SK-N-SH (cell line): Measurements from ENCODE around the gene OXSR1. TPM values are rescaled to one million over a fixed set of nuclear protein-coding genes. Genes with fewer than 3 reads are reported as not detected.

Experiments used
- CTCF ChIA-PET: fragments of 300-600, 350-600 bp; formaldehyde crosslinking; extraction: SDS; loops from one replicate; lab custom pipeline; 2021; lab: Yijun Ruan, JAX
- POLR2A ChIA-PET: fragments of 350-600 bp; sonication (Branson Sonifier 250); formaldehyde crosslinking; extraction: SDS; loops from one replicate; lab custom pipeline; 2020; ENCODE audit warnings: antibody characterized with exemption, inconsistent platforms; lab: Yijun Ruan, JAX
- DNase-seq: peaks from one replicate; pipeline ENCODE4 v3.0.0; 2012
- H2AFZ ChIP-seq: fragments of 200-600 bp; sonication (generic); 2 replicates; pipeline ENCODE4 v1.8.1; 2016; ENCODE audit warnings: antibody characterized with exemption, mild to moderate bottlenecking, low read depth
- H3F3A ChIP-seq: fragments of 200-600 bp; sonication (generic); replicated peaks from 2 replicates; pipeline ENCODE3; 2016; ENCODE audit warnings: antibody characterized with exemption, mild to moderate bottlenecking; ENCODE audit not compliant: insufficient read depth
- H3K27ac ChIP-seq, 2 experiments: fragments of 200-500 bp in 1 of 2; fragments of 200-600 bp in 1 of 2; sonication (Bioruptor generic) in 1 of 2; sonication (generic), shearing (Covaris generic) in 1 of 2; 2 replicates each; pipeline versions ENCODE4 v1.5.1 to v1.6.1; 2014 to 2016; ENCODE audit warnings: low read depth in 2 of 2, inconsistent platforms in 1 of 2, low read length in 1 of 2, mild to moderate bottlenecking in 1 of 2, mixed read lengths in 1 of 2
- H3K27me3 ChIP-seq: fragments of 200-600 bp; sonication (generic), shearing (Covaris generic); 2 replicates; pipeline ENCODE4 v1.6.1; 2016; ENCODE audit warnings: mixed run types; ENCODE audit not compliant: insufficient read depth
- H3K36me3 ChIP-seq, 2 experiments: fragments of 200-500 bp in 1 of 2; fragments of 200-600 bp in 1 of 2; sonication (Bioruptor generic) in 1 of 2; sonication (generic) in 1 of 2; replicated peaks in 1 of 2; 2 replicates each; pipeline versions ENCODE3 to v1.5.1; 2014 to 2016; ENCODE audit warnings: low read length in 1 of 2, mild to moderate bottlenecking in 1 of 2; ENCODE audit not compliant: insufficient read depth in 2 of 2, control insufficient read depth in 1 of 2
- H3K4me1 ChIP-seq, 2 experiments: fragments of 200-500 bp in 1 of 2; fragments of 200-600 bp in 1 of 2; sonication (Bioruptor generic) in 1 of 2; sonication (generic), shearing (Covaris generic) in 1 of 2; 2 replicates each; pipeline versions ENCODE4 v1.5.1 to v1.6.1; 2014 to 2016; ENCODE audit warnings: low read depth in 1 of 2, low read length in 1 of 2, mixed run types in 1 of 2; ENCODE audit not compliant: insufficient read depth in 2 of 2, control insufficient read depth in 1 of 2
- H3K4me2 ChIP-seq: fragments of 200-600 bp; sonication (generic), shearing (Covaris generic); 2 replicates; pipeline ENCODE4 v1.6.1; 2017; ENCODE audit warnings: mixed run types
- H3K4me3 ChIP-seq, 2 experiments: fragments of 200-500 bp in 1 of 2; fragments of 200-600 bp in 1 of 2; sonication (Bioruptor generic) in 1 of 2; sonication (generic), shearing (Covaris generic) in 1 of 2; 2 replicates each; pipeline versions ENCODE4 v1.5.1 to v1.8.1; 2014 to 2016; ENCODE audit warnings: low read depth in 2 of 2, inconsistent platforms in 1 of 2, low read length in 1 of 2, mild to moderate bottlenecking in 1 of 2, mixed read lengths in 1 of 2, moderate library complexity in 1 of 2
- H3K79me2 ChIP-seq: fragments of 200-600 bp; sonication (generic); 2 replicates; pipeline ENCODE4 v1.8.1; 2017; ENCODE audit warnings: mild to moderate bottlenecking; ENCODE audit not compliant: insufficient read depth
- H3K9ac ChIP-seq: fragments of 200-600 bp; sonication (generic); 2 replicates; pipeline ENCODE4 v1.6.1; 2017; ENCODE audit warnings: mixed run types
- H3K9me2 ChIP-seq: fragments of 200-600 bp; sonication (generic); 2 replicates; pipeline ENCODE4 v1.6.1; 2017; ENCODE audit warnings: mixed run types
- H3K9me3 ChIP-seq: fragments of 200-600 bp; sonication (generic); 2 replicates; pipeline ENCODE4 v1.6.1; 2017; ENCODE audit warnings: mixed run types, mild to moderate bottlenecking, moderate library complexity
- H4K20me1 ChIP-seq: fragments of 200-600 bp; sonication (generic); 2 replicates; pipeline ENCODE4 v1.6.1; 2017; ENCODE audit warnings: mild to moderate bottlenecking, mixed run types; ENCODE audit not compliant: insufficient read depth
- CHD2 ChIP-seq: fragments of 150-350 bp; IDR thresholded peaks from 2 replicates; pipeline ENCODE4 v1.6.1; 2018; ENCODE audit warnings: low read length; ENCODE audit not compliant: partially characterized antibody
- ELF1 ChIP-seq: IDR thresholded peaks from 2 replicates; pipeline ENCODE4 v1.4.0; 2012
- EP300 ChIP-seq, 2 experiments: IDR thresholded peaks; 2 replicates each; pipeline versions ENCODE4 v1.4.0 to v1.6.1; 2012; ENCODE audit warnings: borderline replicate concordance in 1 of 2, low read depth in 1 of 2, low read length in 1 of 2
- FOXJ3 ChIP-seq: sonication (generic); formaldehyde crosslinking; IDR thresholded peaks from 2 replicates; pipeline ENCODE4 v1.5.1; 2020; ENCODE audit warnings: mild to moderate bottlenecking, missing genetic modification reagents
- GABPA ChIP-seq: IDR thresholded peaks from 2 replicates; pipeline ENCODE4 v1.4.0; 2012; ENCODE audit warnings: low read depth, mild to moderate bottlenecking
- GATA2 ChIP-seq: sonication (generic); formaldehyde crosslinking; IDR thresholded peaks from 2 replicates; pipeline ENCODE4 v1.5.0; 2020; ENCODE audit warnings: mild to moderate bottlenecking, missing genetic modification reagents
- JUND ChIP-seq: IDR thresholded peaks from 2 replicates; pipeline ENCODE4 v1.4.0; 2012
- MAX ChIP-seq: IDR thresholded peaks from 2 replicates; pipeline ENCODE4 v1.4.0; 2012; ENCODE audit warnings: low read depth
- MEF2A ChIP-seq: IDR thresholded peaks from 2 replicates; pipeline ENCODE4 v1.4.0; 2012; ENCODE audit warnings: low read depth, borderline replicate concordance
- NFIC ChIP-seq: IDR thresholded peaks from 2 replicates; pipeline ENCODE4 v1.4.0; 2012; ENCODE audit warnings: borderline replicate concordance
- NRF1 ChIP-seq: IDR thresholded peaks from 2 replicates; pipeline ENCODE4 v1.6.1; 2012; ENCODE audit warnings: low read depth, mild to moderate bottlenecking, low read length
- RCOR1 ChIP-seq: fragments of 150-350 bp; IDR thresholded peaks from 2 replicates; pipeline ENCODE4 v1.6.1; 2017; ENCODE audit warnings: antibody characterized with exemption, low read length
- REST ChIP-seq: IDR thresholded peaks from 2 replicates; pipeline ENCODE4 v1.6.1; 2012; ENCODE audit warnings: mild to moderate bottlenecking, low read depth, low read length, moderate library complexity
- RFX5 ChIP-seq: IDR thresholded peaks from 2 replicates; pipeline ENCODE4 v1.6.1; 2012; ENCODE audit warnings: mild to moderate bottlenecking, improper control_type of control experiment, low read length
- SMC3 ChIP-seq: IDR thresholded peaks from 2 replicates; pipeline ENCODE4 v1.6.1; 2012; ENCODE audit warnings: low read depth, low read length, improper control_type of control experiment
- TAF1 ChIP-seq: IDR thresholded peaks from 2 replicates; pipeline ENCODE4 v1.6.1; 2012; ENCODE audit warnings: low read depth, mild to moderate bottlenecking, low read length, moderate library complexity, borderline replicate concordance
- TCF12 ChIP-seq: IDR thresholded peaks from 2 replicates; pipeline ENCODE4 v1.4.0; 2012
- TEAD4 ChIP-seq: IDR thresholded peaks from 2 replicates; pipeline ENCODE4 v1.4.0; 2012; ENCODE audit warnings: mild to moderate bottlenecking, borderline replicate concordance; ENCODE audit not compliant: insufficient read depth
- USF1 ChIP-seq: IDR thresholded peaks from 2 replicates; pipeline ENCODE4 v1.4.0; 2012; ENCODE audit warnings: low read depth, borderline replicate concordance
- USF2 ChIP-seq: fragments of 150-350 bp; IDR thresholded peaks from 2 replicates; pipeline ENCODE4 v1.6.1; 2017; ENCODE audit warnings: antibody characterized with exemption, low read length, low read depth, borderline replicate concordance
- WGBS: methylation state at CpG from one replicate; pipeline ENCODE4 v1.1.6; 2017; ENCODE audit warnings: low lambda C conversion rate; 5-methylcytosine and 5-hydroxymethylcytosine counted together
- polyA plus RNA-seq, 3 experiments: library from polyadenylated mRNA; depleted of rRNA; stranded (reverse); fragments of >200 nt; gene quantifications; 2 replicates each; pipeline ENCODE4 v1.2.3, GENCODE V29; 2012

Gene OXSR1
- polyA plus RNA-seq, 1 of the 3 experiments (the other 2 are of a cell fraction), result 22.3 TPM

GRCh38 chr3:38157117-38157516, 8.2 kb upstream of the OXSR1 start:
- POLR2A ChIA-PET, result no interaction called here
- 96% methylated on average over 2 of the region's 2 CpGs for WGBS
- no peak overlapping the region for H3K4me2 ChIP-seq
- DNase-seq, result no peak
- H3K36me3 ChIP-seq, result no peaks in the 10 kb centered on the region
- no peak overlapping the region for H3K9ac ChIP-seq
- no peaks in the 10 kb centered on the region; the same call in 1 of the 2 replicates for H3K79me2 ChIP-seq
- no peak overlapping the region for H3K4me3 ChIP-seq
- H3K27ac ChIP-seq, result no peak overlapping the region
- no peaks in the 10 kb centered on the region; a peak in 1 of 4 replicates for H3K4me1 ChIP-seq
- no peaks in the 10 kb centered on the region for H3K9me2 ChIP-seq
- CTCF ChIA-PET, result interaction anchor here (0.7 kb wide), 1 partner anchor 190 kb away, joined by 4 read pairs; the partner anchor contains the start of gene XYLB
- H3K27me3 ChIP-seq, result no peaks in the 10 kb centered on the region
- no peaks in the 10 kb centered on the region for H4K20me1 ChIP-seq
- TF ChIP-seq TEAD4 (no peak), TCF12 (no peak), JUND (no peak), USF1 (no peak), CHD2 (no peak), RFX5 (no peak), ELF1 (no peak), TAF1 (no peak), EP300 (IDR thresholded peaks at IDR 0.05; ENCODE audit: borderline replicate concordance in 1 of 2, low read depth in 1 of 2, low read length in 1 of 2) (no peak), REST (no peak), MAX (no peak), GATA2 (CRISPR knock-in tag) (no peak), USF2 (no peak), FOXJ3 (CRISPR knock-in tag) (no peak), NFIC (no peak), RCOR1 (no peak), SMC3 (no peak), MEF2A (no peak), NRF1 (no peak), GABPA (no peak)
- H3F3A ChIP-seq, result no peaks in the 10 kb centered on the region
- no peak overlapping the region for H2AFZ ChIP-seq
- no peaks in the 10 kb centered on the region for H3K9me3 ChIP-seq
